Mesodermal cell (in vitro differentiated cells): ENCODE data around the gene SYNE2.

Source experiments
- H3K27ac ChIP-seq: 2 replicates; pipeline ENCODE4 v1.7.0; 2013; ENCODE audit warnings: mild to moderate bottlenecking, low read depth, low read length, moderate library complexity; ENCODE audit not compliant: severe bottlenecking
- H3K36me3 ChIP-seq: 2 replicates; pipeline ENCODE4 v1.7.1; 2013; ENCODE audit warnings: mild to moderate bottlenecking, low read length, moderate library complexity; ENCODE audit not compliant: control insufficient read depth, insufficient read depth
- H3K4me1 ChIP-seq: one replicate; pipeline ENCODE4 v1.7.1; 2013; ENCODE audit warnings: mild to moderate bottlenecking, low read length; ENCODE audit not compliant: insufficient read depth, control insufficient read depth, poor library complexity, severe bottlenecking
- H3K4me3 ChIP-seq: 2 replicates; pipeline ENCODE4 v1.7.0; 2013; ENCODE audit warnings: low read length, control low read depth, mild to moderate bottlenecking; ENCODE audit not compliant: insufficient read depth, poor library complexity, severe bottlenecking; ENCODE audit errors: extremely low read depth
- H3K9me3 ChIP-seq: 2 replicates; pipeline ENCODE4 v1.7.1; 2013; ENCODE audit warnings: mild to moderate bottlenecking, low read length, moderate library complexity; ENCODE audit not compliant: control insufficient read depth
- WGBS, 2 experiments: methylation state at CpG; one replicate each; pipeline ENCODE4 v1.1.5; 2013; ENCODE audit warnings: missing lambda C conversion rate in 2 of 2; ENCODE audit not compliant: insufficient coverage in 2 of 2; 5-methylcytosine and 5-hydroxymethylcytosine counted together

Gene SYNE2

DNA sequence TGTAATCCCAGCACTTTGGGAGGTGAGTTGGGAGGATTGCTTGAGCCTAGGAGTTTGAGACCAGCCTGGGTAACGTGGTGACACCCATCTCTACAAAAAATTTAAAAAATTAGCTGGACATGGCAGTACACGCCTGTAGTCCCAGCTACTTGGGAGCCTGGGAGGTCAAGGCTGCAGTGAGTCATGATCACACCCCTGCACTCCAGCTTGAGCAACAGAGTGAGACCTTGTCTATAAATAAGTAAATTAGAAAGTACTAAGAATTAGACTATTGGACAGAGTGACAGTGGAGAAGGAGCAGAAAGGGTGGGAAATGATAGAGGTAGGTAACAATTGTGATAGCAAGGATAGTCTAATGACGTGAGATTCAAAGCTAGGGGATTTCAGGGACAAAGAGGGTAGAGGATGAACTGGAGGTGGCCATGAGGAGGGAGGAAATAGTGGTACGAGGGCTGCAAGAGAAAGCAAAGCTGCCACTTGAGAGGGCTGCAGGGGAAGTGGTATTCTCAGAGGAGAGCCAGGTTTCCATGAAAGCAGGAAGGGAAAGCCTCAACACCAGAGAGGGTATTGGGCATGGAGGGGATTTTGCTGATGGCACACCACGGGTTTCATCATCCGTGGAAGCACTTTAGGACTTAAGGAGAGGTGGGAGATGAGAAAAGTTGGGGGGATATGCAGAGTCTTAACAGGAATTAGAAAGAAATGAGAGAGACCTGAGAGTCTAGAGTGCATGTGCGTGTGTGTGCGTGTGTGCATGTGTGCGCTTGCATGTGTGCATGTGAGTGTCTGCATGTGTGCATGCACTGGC is 85.6 kb downstream of the SYNE2 start:
- Histone ChIP-seq H3K4me3 (no peak overlapping the region), H3K27ac (no peak overlapping the region), H3K4me1 (no peaks in the 10 kb centered on the region), H3K36me3 (no peaks in the 10 kb centered on the region), H3K9me3 (no peaks in the 10 kb centered on the region)
- WGBS, 2 experiments = 92 to 95% methylated on average over 7 to 9 of the region's 9 CpGs

DNA sequence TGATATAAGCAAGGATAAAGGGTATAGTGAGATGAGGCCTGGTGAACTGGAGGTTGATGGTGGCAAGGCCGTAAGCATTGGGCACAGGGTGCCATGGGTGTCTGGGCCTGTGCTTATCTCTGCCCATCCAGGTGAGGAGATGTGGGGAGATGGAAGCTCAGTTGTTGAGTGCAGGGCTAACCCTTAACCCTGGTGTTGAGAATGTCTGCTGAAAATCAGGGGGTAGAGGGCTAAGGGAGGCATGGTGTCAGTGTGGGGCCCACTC is 86.1 kb downstream of the SYNE2 start:
- Histone ChIP-seq H3K27ac (no peak overlapping the region), H3K36me3 (no peaks in the 10 kb centered on the region), H3K9me3 (no peaks in the 10 kb centered on the region), H3K4me1 (no peaks in the 10 kb centered on the region), H3K4me3 (no peak overlapping the region)
- 100% methylated on average over 1 of the region's 1 CpG; no CpG with 5 or more reads in 1 of the 2 experiments for WGBS, 2 experiments

DNA sequence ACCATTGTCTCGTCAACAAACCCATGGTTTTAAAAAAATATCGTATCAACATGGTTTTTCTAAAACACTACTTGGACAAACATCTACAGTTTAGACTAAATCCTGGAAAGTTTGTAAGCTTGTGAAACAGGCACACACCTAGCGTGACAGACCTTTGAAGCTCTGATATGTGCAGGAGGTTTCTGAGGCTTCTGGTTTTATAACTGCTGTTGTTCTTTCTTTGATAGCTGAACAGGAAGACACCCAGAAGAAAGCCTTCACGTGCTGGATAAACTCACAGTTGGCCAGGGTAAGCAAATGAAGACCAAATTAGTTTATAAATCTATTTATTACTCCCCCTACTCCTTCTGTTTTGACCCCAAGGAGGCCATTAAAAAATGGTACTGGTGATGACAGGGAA is 87.6 kb downstream of the SYNE2 start:
- Histone ChIP-seq H3K9me3 (no peaks in the 10 kb centered on the region), H3K4me3 (no peak overlapping the region), H3K4me1 (no peaks in the 10 kb centered on the region), H3K27ac (no peak overlapping the region), H3K36me3 (no peaks in the 10 kb centered on the region)
- 94% methylated on average over 3 of the region's 4 CpGs; no CpG with 5 or more reads in 1 of the 2 experiments for WGBS, 2 experiments

DNA sequence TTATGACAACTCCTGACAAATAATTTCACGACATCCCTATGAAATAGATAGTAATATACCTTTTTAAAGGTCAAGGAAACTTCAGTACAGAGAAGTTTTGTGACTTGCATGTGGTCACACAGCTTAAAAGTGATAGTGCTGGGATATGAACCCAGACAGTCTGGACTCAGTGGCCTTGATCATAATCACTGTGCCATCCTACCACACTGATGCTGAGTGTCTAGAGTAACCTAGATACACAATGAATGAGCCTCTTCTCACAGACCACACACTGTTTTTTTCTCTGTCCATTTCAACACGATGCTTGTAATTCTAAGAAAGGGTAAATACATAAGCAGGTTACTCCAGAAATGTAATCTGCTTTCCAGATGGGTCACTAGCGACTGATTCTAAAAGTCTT is 88.2 kb downstream of the SYNE2 start:
- H3K27ac ChIP-seq = no peak overlapping the region
- no peaks in the 10 kb centered on the region for H3K36me3 ChIP-seq
- H3K4me3 ChIP-seq = no peak overlapping the region
- no peaks in the 10 kb centered on the region for H3K9me3 ChIP-seq
- H3K4me1 ChIP-seq = no peaks in the 10 kb centered on the region
- WGBS, 2 experiments = 90 to 100% methylated on average over 1 to 2 of the region's 3 CpGs

DNA sequence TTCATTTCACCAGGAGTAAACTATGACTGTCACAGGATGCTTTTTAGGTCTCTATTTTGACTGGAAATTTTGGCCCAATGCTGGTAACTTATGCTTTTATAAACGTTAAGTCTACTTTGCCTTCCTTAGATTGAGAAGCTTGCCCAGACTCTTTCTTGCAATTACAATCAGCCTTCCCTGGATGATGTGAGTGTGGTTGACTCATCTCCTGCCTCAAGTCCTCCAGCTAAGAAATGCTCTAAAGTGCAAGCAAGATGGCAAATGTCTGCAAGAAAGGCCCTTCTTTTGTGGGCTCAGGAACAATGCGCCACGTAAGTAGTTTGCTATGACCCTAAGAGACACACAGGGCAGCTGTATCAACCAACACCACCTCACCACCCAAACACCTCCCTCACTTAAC is 96.9 kb downstream of the SYNE2 start:
- WGBS, 2 experiments = 86 to 92% methylated on average over 1 to 3 of the region's 3 CpGs
- H3K27ac ChIP-seq = no peak overlapping the region
- H3K9me3 ChIP-seq = no peaks in the 10 kb centered on the region
- no peaks in the 10 kb centered on the region for H3K4me1 ChIP-seq
- peaks cover 3% of the 10 kb centered on the region for H3K36me3 ChIP-seq
- H3K4me3 ChIP-seq = no peak overlapping the region

DNA sequence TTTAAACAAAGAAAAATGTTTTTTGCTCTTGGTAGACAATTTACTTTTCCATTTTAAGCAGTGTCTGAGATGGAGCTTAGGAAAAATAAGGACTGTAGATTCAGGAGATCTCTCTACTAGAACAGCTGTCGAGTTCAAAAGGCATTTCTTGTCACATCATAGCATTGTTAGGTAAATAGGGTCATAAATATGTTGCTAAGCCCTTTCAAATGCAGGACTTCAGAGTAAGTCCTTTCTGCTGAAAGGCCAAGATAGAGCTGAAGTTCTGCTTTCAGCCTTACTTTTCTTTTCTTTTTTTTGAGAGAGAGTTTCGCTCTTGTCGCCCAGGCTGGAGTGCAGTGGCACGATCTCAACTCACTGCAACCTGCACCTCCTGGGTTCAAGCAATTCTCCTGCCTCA is 98.2 kb downstream of the SYNE2 start:
- WGBS, 2 experiments = 49 to 73% methylated on average over 2 to 4 of the region's 4 CpGs

DNA sequence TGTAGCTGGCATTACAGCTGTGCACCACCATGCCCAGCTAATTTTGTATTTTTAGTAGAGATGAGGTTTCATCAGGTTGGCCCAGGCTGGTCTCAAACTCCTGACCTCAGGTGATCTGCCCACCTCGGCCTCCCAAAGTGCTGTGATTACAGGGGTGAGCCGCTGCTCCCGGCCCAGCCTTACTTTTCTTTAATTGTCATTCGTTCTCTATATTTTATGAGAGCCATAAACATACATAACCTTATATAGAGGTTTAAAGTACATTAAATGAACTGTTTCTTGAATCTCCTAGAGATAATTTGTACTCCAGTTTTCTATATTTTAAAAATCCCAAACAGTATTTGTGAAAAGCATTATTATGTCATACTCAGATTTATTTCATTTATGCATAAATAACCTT is 98.6 kb downstream of the SYNE2 start:
- Histone ChIP-seq H3K36me3 (peaks cover 3% of the 10 kb centered on the region), H3K4me1 (no peaks in the 10 kb centered on the region)
- 56 to 83% methylated on average over 1 to 2 of the region's 4 CpGs for WGBS, 2 experiments

More for the DNA sequence above, 98.2 kb downstream of the SYNE2 start:
- Histone ChIP-seq H3K4me3 (no peak overlapping the region), H3K4me1 (no peaks in the 10 kb centered on the region), H3K9me3 (no peaks in the 10 kb centered on the region), H3K36me3 (peaks cover 3% of the 10 kb centered on the region), H3K27ac (no peak overlapping the region)

DNA sequence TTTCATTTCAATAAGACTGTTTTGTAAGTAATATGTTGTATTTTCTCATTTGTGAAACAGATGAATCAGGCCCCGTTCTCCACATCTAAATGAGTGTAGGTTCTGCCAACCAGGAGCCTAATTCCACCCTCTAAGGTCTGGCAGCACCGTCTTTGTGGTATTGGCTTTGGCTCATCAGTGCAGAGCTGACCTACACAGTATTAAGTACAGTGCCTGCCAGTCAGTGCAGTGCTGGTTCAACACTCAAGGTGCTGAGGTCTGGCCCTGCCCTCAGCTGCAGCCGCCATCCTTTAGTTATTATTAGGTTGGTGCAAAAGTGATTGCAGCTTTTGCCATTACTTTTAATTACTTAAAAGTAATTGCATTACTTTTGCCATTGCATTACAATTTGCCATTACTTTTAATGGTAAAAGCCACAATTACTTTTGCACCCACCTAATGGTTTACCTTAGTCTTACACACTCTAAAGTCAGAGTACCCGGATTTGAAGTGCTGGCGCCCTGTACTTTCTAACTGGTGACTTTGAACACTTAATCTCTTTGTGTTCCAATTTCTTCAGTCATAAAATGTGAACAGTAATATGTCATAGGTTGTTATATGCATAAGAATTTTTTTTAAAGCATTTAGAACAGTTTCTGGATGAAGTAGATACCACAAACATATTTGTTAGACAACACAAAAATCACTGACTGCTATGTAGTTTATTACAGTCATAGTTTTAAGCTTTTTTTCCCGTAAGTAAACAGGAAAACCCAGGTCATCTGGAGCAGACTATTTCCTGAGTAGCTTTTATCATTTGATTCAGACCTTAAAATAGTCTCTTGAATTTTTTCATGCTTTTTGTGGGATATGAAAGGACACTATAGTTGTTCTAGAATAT is 99.5 kb downstream of the SYNE2 start:
- WGBS, 2 experiments = 86 to 92% methylated on average over 3 of the region's 6 CpGs
- peaks cover 3% of the 10 kb centered on the region for H3K36me3 ChIP-seq

More for the DNA sequence above, 98.6 kb downstream of the SYNE2 start:
- H3K27ac ChIP-seq = no peak overlapping the region
- H3K9me3 ChIP-seq = no peaks in the 10 kb centered on the region
- no peak overlapping the region for H3K4me3 ChIP-seq

DNA sequence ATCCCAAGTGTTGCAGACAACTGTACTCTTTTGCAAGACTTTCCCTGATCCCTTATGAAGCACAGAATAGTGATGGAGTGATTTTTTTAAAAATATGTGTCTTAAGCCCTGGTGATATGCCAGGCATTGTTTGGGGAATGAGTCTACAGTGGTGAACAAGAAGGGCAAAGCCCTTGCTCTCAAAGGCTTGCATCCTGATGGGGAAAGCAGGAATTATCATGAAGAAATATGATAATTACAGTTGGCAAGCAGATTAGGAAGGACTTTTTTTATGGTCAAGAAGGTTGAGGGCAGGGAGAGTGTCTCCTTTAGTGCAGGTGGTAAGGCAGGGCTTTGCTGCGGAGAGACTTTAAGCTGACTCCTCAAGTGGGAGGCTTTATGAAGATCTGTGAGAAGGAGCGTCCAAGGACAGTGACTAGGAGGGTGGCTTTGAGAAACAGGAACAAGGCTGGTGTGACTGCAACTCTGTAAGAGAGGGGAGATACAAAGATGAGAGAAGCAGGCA is 100.2 kb downstream of the SYNE2 start:
- Histone ChIP-seq H3K9me3 (no peaks in the 10 kb centered on the region), H3K4me1 (no peaks in the 10 kb centered on the region), H3K36me3 (peaks cover 3% of the 10 kb centered on the region), H3K4me3 (no peak overlapping the region), H3K27ac (no peak overlapping the region)
- WGBS, 2 experiments = 91 to 100% methylated on average over 2 of the region's 2 CpGs

More for the DNA sequence above, 99.5 kb downstream of the SYNE2 start:
- Histone ChIP-seq H3K4me3 (no peak overlapping the region), H3K4me1 (no peaks in the 10 kb centered on the region), H3K27ac (no peak overlapping the region), H3K9me3 (no peaks in the 10 kb centered on the region)

DNA sequence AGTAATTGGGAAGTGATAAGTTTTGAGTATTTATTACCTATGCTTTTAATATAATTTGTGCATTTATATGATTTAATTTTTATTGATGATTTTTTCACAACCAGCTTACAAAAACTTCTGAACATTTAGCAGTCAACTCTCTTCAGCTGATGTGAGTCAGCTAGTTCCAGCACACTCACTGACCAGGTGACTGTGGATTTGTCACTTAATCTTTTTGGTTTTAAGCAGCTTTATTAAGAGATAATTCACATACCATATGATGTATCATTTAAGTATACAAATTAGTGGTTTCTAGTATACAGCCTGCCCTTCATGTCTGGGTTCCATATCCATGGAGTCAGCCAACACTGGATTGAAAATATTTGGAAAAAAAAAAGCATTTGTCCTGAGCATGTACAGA is 103.5 kb downstream of the SYNE2 start:
- no peak overlapping the region for H3K4me3 ChIP-seq
- H3K27ac ChIP-seq = no peak overlapping the region
- no peaks in the 10 kb centered on the region for H3K36me3 ChIP-seq
- H3K4me1 ChIP-seq = no peaks in the 10 kb centered on the region
- no peaks in the 10 kb centered on the region for H3K9me3 ChIP-seq
